Activated T-helper 17 cell treated with anti-CD3 and anti-CD28 coated beads, Interleukin-2, amount 50 U/mL, for 72 hours (primary cell): ENCODE data around the gene MED9. TPM values are rescaled to one million over a fixed set of nuclear protein-coding genes. Genes with fewer than 3 reads are reported as not detected.

Experiments used
- ATAC-seq: fragments of 150-1000 bp; cut with Tn5 transposase; replicated peaks from 2 replicates; pipeline ENCODE4 v1.10.0; 2021; ENCODE audit warnings: mild to moderate bottlenecking, moderate library complexity
- H3K27ac Mint-ChIP-seq: one replicate; pipeline ENCODE4 v1.8.0; 2022; ENCODE audit warnings: mixed read lengths
- H3K27me3 Mint-ChIP-seq: one replicate; pipeline ENCODE4 v1.8.0; 2022; ENCODE audit warnings: mixed read lengths
- H3K36me3 Mint-ChIP-seq: one replicate; pipeline ENCODE4 v1.8.0; 2022; ENCODE audit warnings: low read depth, mild to moderate bottlenecking, mixed read lengths
- H3K4me1 Mint-ChIP-seq: one replicate; pipeline ENCODE4 v1.8.0; 2022; ENCODE audit warnings: mixed read lengths
- H3K4me3 Mint-ChIP-seq: one replicate; pipeline ENCODE4 v1.8.0; 2022; ENCODE audit warnings: mild to moderate bottlenecking, mixed read lengths
- H3K9me3 Mint-ChIP-seq: one replicate; pipeline ENCODE4 v1.8.0; 2022; ENCODE audit warnings: mixed read lengths
- total RNA-seq, 2 donors: library from RNA; stranded (reverse); gene quantifications; one replicate each; pipeline ENCODE4 v1.2.3, GENCODE V29; 2022

The MED9 gene
- total RNA-seq, 2 donors from 2014 or later, result 12.3 to 14.9 TPM

DNA sequence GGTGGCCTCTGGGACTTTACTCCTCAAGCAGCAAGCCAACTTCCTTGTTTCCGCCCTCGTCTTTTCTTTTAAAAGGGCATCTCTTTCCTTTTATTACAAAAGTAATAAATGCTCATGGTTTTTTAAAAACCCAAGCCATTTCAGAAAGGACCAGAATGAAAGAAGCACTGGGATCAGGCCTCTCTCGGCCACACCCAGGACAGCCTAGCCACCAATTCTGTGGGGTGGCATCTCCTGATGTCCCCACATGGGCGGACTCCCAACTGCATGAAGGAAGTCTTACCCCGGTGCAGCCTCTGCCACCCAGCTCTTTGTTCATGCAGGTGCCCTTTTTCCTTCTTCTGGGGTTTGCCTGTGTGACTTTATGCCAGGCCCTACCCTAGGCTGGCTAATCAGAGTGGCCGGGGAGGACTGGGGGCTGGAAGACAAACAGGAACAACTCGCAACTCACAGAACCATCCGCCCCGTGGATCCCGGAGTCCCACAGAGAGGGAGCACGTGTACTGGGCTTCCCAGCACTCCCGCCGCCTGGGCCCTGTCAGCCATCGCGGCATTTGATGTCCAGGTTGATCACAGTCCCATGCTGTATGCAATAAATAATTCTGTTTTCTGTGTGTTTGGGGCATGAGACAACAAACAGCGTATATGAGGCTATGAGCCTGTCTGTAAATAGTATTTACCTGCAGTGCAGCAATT lies 22.0 kb downstream of the MED9 start:
- H3K36me3 Mint-ChIP-seq, result no peaks in the 10 kb centered on the region
- no peak overlapping the region for H3K27ac Mint-ChIP-seq
- no peaks in the 10 kb centered on the region for H3K4me1 Mint-ChIP-seq
- no peaks in the 10 kb centered on the region for H3K9me3 Mint-ChIP-seq
- no peak for ATAC-seq
- peaks cover 4% of the 10 kb centered on the region for H3K27me3 Mint-ChIP-seq
- H3K4me3 Mint-ChIP-seq, result no peak overlapping the region

DNA sequence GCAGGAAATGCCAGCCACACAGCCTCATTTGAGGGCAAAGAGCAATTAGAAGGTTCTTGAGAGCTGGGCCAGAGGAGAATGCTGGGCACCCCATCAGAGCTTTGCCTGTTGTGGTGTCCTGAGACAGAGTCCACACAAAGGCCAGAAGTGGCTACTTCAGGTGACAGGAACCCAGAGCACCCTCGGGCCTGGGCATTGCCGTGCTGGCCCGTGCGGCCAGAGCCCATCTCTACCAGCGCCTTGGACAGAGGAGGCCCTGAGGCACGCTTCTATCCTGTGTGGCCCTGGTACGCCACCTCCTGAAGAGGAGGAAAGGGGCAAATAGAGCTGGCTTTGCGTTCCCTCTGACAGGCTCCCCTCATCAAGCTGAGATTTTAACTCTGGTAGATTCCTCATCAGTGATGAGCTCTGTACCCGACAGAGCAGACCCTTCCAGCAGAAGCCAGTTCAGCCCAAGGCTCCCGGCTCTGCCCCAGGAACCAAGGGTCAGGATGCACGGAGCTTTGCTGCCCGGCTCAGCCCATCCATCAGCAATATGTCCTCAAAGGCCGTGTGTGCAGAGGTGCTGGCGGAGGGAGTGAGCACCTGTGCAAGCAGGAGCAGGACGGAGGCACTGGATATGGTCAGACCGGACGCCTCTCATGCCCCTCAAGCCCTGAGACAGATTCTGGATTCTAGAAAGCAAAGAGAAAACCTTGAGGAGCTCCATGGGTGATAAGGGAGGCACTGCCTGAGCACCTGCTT lies 22.8 kb downstream of the MED9 start:
- Mint-ChIP-seq H3K27ac (no peak overlapping the region), H3K9me3 (no peaks in the 10 kb centered on the region), H3K4me1 (no peaks in the 10 kb centered on the region), H3K27me3 (peaks cover 4% of the 10 kb centered on the region), H3K4me3 (no peak overlapping the region), H3K36me3 (no peaks in the 10 kb centered on the region)
- no peak for ATAC-seq

GRCh38 chr17:17500999-17501605 lies 24.3 kb downstream of the MED9 start:
- ATAC-seq, result no peak
- Mint-ChIP-seq H3K9me3 (no peaks in the 10 kb centered on the region), H3K27ac (no peak overlapping the region), H3K27me3 (no peaks in the 10 kb centered on the region), H3K4me1 (no peaks in the 10 kb centered on the region), H3K36me3 (no peaks in the 10 kb centered on the region), H3K4me3 (no peak overlapping the region)

DNA sequence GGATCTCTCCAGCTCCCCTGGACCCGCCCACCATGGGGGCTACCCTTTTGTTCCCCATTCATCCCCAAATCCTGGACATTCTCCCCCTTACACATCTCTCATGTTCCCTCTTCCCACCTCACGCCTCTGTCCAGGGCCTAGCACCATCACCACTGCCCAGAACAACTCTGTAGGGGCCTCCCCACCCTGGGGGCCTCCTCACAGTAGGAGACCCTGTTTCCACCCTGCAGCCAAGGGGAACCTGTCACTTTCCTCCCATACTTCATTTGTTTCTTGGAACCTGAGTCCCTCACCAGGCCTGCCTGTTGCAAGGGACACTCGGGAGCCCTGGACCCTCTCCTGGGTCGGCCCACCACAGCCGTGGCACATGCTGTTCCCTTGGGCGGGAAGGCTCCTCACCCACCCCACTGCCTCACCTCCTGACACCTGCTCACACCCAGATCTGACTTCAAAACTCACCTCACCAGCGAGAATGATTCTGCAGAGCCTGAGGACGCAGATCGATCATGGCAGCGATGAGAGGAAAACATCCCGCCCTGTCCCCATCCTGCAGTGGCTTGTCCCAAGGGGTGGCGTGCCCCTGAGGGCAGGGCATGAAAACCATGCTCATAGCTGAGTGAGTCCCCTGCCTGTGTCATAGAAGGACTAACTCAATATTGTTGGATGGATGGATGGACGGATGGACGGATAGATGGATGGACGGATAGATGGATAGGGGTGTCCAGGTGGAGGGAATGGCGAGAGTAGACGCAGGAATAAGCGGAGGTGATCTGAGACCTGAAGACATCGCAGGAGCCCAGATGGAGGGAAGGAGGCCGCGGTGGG lies 26.2 kb downstream of the MED9 start:
- Mint-ChIP-seq H3K4me1 (no peaks in the 10 kb centered on the region), H3K27me3 (no peaks in the 10 kb centered on the region), H3K36me3 (no peaks in the 10 kb centered on the region), H3K9me3 (no peaks in the 10 kb centered on the region), H3K27ac (no peak overlapping the region), H3K4me3 (no peak overlapping the region)
- no peak for ATAC-seq

GRCh38 chr17:17503566-17504130 lies 26.8 kb downstream of the MED9 start:
- H3K4me1 Mint-ChIP-seq, result no peaks in the 10 kb centered on the region
- no peaks in the 10 kb centered on the region for H3K36me3 Mint-ChIP-seq
- no peaks in the 10 kb centered on the region for H3K9me3 Mint-ChIP-seq
- H3K4me3 Mint-ChIP-seq, result no peak overlapping the region
- no peak for ATAC-seq
- H3K27me3 Mint-ChIP-seq, result no peaks in the 10 kb centered on the region
- no peak overlapping the region for H3K27ac Mint-ChIP-seq

DNA sequence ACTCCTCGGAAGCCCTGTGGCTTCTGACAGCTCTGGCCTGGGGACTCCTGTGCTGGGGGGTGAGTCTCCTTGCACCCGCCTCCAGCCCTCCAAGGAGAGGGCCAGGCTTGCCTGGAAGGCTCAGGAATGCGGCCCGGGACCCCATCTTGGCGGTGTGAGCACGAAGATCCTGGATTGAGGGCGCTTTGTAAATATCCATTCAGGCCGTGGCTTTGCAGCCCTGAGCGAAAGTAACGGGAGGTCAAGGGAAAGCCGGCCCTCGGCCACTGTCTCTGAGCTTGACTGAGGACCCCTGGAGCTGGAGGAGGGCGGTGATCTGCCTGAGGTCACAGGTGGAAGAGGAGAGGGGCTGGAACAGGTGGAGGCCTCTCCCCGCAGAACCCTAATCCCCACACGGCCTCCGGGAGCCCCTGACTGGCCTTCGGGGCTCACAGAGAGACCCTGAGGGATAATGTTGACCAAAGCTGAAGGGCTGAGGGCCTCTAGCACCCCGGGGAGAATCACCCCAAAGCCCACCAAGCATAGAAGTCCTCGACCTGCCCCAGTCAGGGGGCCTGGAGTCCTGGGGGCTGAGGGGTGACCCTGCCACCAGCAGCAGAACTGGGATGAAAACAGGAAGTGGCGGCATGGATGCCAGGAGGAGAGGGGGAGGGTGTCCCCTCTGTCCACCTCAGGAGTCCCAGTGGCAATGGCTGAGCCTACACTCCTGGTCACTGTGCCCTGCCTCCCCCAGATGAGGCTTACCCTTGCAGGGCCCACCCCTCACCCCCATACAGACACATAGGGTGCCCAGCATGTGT lies 27.7 kb downstream of the MED9 start:
- H3K27me3 Mint-ChIP-seq, result no peaks in the 10 kb centered on the region
- ATAC-seq, result no peak
- no peak overlapping the region for H3K27ac Mint-ChIP-seq
- H3K4me1 Mint-ChIP-seq, result no peaks in the 10 kb centered on the region
- H3K9me3 Mint-ChIP-seq, result no peaks in the 10 kb centered on the region
- H3K4me3 Mint-ChIP-seq, result no peak overlapping the region
- H3K36me3 Mint-ChIP-seq, result no peaks in the 10 kb centered on the region

GRCh38 chr17:17505151-17505550 lies 28.4 kb downstream of the MED9 start:
- no peaks in the 10 kb centered on the region for H3K9me3 Mint-ChIP-seq
- no peaks in the 10 kb centered on the region for H3K36me3 Mint-ChIP-seq
- ATAC-seq, result no peak
- no peak overlapping the region for H3K27ac Mint-ChIP-seq
- no peak overlapping the region for H3K4me3 Mint-ChIP-seq
- no peaks in the 10 kb centered on the region for H3K4me1 Mint-ChIP-seq
- no peaks in the 10 kb centered on the region for H3K27me3 Mint-ChIP-seq

DNA sequence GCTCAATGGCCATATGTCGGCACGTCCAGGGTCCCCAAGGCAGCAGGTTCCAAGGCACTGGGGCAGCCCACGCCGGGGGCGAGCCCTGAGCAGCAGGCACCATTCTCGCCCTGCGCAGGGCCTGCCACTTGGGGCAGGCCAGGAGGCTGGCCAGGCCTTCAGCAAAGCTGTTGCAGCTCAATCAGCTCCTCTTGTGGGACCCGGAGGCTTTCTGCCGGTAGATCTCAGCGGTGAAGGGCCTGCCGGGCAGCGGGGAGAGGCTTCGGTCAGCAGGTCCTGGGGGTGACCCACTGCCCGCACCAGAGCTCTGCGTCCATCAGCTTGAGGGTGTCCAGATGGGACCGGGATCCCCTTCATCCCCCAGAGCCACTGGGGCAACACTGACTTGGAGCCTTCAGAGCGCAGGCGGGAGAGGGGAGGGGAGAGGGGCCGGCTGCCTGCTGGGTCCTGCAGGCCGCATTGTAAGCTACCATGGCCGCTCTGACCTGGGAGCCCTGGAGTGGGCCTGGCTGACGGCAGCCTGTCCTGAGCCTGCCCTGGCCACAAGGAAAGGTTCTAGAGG lies 28.9 kb downstream of the MED9 start:
- Mint-ChIP-seq H3K9me3 (no peaks in the 10 kb centered on the region), H3K4me1 (no peaks in the 10 kb centered on the region), H3K27me3 (no peaks in the 10 kb centered on the region), H3K36me3 (no peaks in the 10 kb centered on the region), H3K4me3 (no peak overlapping the region), H3K27ac (no peak overlapping the region)
- ATAC-seq, result no peak

DNA sequence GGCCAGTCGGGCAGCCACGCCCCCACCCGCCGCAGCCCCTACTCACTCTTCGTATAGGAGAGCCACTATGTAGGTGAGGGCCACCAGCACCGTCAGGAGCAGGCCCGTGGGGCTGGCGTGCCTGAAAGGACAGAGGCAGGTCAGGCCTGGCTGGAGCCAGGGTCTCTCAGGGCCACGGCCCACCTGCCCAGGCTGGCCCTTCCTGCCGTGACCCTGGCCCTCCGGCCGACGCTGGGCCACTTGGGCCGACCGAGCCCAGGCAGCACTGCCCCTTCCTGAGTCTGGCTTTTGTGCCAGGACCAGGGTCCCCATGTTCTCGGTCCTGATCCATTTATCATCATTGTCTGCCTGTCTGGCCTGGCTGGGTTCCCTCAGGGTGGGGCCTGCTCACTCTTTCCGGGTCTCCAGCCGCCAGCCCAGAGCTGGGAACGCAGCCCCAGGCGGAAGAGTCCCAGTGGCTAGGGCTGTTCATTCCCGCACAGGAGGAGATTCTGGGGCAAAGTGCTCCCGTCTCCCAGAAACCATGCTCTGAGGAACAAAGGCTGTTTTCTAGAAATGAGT lies 29.5 kb downstream of the MED9 start:
- no peaks in the 10 kb centered on the region for H3K9me3 Mint-ChIP-seq
- ATAC-seq, result no peak
- no peaks in the 10 kb centered on the region for H3K36me3 Mint-ChIP-seq
- no peak overlapping the region for H3K27ac Mint-ChIP-seq
- no peak overlapping the region for H3K4me3 Mint-ChIP-seq
- no peaks in the 10 kb centered on the region for H3K4me1 Mint-ChIP-seq
- no peaks in the 10 kb centered on the region for H3K27me3 Mint-ChIP-seq

DNA sequence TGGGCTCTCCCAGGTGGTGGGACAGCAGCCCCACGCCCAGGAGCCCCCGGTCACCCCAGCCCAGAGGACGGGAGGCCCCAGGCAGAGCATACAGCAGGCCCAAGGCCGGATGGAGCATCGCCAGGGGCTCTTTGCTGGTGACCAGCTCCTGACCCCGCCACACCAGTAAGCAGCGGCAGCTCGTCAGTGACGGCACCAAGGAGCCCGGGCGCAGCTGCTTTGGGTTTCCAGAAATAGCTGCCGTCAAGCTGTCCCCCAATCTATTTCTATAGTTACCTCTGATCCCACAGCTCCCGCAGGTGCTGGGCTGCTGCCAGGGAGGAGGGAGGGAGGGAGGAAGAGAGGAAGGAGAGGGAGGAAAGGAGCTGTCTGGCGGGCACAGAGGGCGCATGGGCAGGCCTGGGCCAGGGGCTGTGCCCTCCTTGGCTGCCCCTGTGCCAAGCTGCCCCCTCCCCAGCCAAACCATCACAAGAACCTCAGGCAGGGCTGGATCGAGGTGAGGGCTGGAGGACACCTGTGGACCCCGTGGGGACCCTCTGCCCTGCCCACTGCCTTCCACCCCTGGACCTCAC lies 30.2 kb downstream of the MED9 start:
- H3K4me3 Mint-ChIP-seq, result no peak overlapping the region
- ATAC-seq, result no peak

DNA sequence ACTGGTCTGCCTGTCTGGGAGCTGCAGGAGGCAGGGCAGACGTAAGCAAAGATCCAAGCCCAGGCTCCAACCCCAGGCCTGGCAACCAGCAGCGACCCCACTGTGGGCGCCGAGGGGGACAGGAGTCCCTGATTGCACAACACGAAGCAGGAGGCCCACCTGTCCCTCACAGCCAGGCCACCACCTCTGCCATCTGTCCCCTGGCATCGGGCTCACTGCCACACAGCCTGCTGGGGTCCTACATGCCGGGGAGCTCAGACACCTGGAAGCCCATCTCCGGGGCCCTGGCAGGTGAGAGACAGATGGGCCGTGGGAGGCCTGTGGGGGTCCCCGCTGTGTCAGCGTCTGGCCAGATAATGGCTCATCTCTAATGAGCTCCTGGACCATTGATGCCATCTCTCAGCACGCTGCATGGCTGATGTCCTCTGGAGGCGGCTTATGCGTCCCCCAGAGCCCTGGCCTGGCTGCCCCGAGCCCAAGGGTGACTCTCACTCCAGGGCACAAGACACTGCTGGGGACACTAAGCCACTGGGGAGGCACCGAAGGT lies 30.7 kb downstream of the MED9 start:
- no peak overlapping the region for H3K4me3 Mint-ChIP-seq
- no peak for ATAC-seq
- H3K36me3 Mint-ChIP-seq, result no peaks in the 10 kb centered on the region
- H3K27ac Mint-ChIP-seq, result no peak overlapping the region
- H3K4me1 Mint-ChIP-seq, result no peaks in the 10 kb centered on the region
- H3K27me3 Mint-ChIP-seq, result no peaks in the 10 kb centered on the region
- H3K9me3 Mint-ChIP-seq, result no peaks in the 10 kb centered on the region

More for the DNA sequence above, 30.2 kb downstream of the MED9 start:
- no peaks in the 10 kb centered on the region for H3K27me3 Mint-ChIP-seq
- no peaks in the 10 kb centered on the region for H3K9me3 Mint-ChIP-seq
- no peaks in the 10 kb centered on the region for H3K4me1 Mint-ChIP-seq
- H3K36me3 Mint-ChIP-seq, result no peaks in the 10 kb centered on the region
- H3K27ac Mint-ChIP-seq, result no peak overlapping the region

DNA sequence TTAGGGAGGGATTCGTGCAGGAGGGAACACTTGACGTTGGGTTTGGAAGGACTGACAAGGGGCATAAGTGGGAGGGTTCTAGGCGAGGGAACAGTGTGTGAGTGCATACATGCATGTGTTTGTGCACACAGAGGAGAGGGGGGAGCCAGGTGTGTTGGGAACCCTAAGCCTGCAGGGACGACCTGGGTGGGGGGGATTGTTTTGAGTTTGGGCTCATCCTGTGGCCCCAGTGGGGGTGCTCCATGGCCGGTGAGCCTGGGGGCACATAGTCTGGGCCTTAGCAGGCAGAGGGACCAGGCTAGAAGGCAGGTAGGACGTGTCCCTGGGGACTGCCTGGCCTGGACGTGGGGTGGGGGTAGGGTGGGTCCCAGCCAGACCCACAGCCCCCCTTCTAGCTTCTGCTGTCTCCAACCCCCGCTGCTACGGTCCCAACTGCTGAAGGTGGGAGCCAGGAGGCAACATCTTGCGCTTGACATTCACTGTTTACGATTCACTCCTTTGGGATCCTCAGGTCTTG lies 31.3 kb downstream of the MED9 start:
- H3K27me3 Mint-ChIP-seq, result no peaks in the 10 kb centered on the region
- no peak overlapping the region for H3K4me3 Mint-ChIP-seq
- ATAC-seq, result no peak
- H3K36me3 Mint-ChIP-seq, result no peaks in the 10 kb centered on the region
- H3K9me3 Mint-ChIP-seq, result no peaks in the 10 kb centered on the region
- H3K27ac Mint-ChIP-seq, result no peak overlapping the region
- no peaks in the 10 kb centered on the region for H3K4me1 Mint-ChIP-seq
